Measurements from ENCODE around the gene TMEM273. TPM values are rescaled to one million over a fixed set of nuclear protein-coding genes. Genes with fewer than 3 reads are reported as not detected.

Gene TMEM273
- polyA plus RNA-seq, 1 of the 3 experiments (the other 2 are of a cell fraction) = not detected

GRCh38 chr10:49152037-49152436, 36.2 kb downstream of the TMEM273 start:
- H3K27me3 ChIP-seq (ENCODE audit: insufficient read depth) = no peaks in the 10 kb centered on the region
- no peak overlapping the region for H3K9ac ChIP-seq
- POLR2A ChIA-PET = no interaction called here
- no peak overlapping the region for H2AFZ ChIP-seq (ENCODE audit: low read depth)
- H3K4me2 ChIP-seq = no peak overlapping the region
- 32% methylated on average over 4 of the region's 4 CpGs for WGBS (ENCODE audit: low lambda C conversion rate)
- H3F3A ChIP-seq (replicated peaks; ENCODE audit: insufficient read depth) = no peaks in the 10 kb centered on the region
- H3K27ac ChIP-seq (ENCODE audit: low read depth in 2 of 2, low read length in 1 of 2) = peak overlapping the region in 1 of 2 experiments; percentile 99; a peak in 2 of 4 replicates
- H3K4me1 ChIP-seq (ENCODE audit: control insufficient read depth in 1 of 2, insufficient read depth in 2 of 2, low read depth in 1 of 2, low read length in 1 of 2) = peaks cover 0 to 38% of the 10 kb centered on the region in 2 experiments; a peak in 2 of 4 replicates
- H3K9me2 ChIP-seq = no peaks in the 10 kb centered on the region
- no peaks in the 10 kb centered on the region for H4K20me1 ChIP-seq (ENCODE audit: insufficient read depth)
- DNase-seq = no peak
- TF ChIP-seq, protein P1, sequence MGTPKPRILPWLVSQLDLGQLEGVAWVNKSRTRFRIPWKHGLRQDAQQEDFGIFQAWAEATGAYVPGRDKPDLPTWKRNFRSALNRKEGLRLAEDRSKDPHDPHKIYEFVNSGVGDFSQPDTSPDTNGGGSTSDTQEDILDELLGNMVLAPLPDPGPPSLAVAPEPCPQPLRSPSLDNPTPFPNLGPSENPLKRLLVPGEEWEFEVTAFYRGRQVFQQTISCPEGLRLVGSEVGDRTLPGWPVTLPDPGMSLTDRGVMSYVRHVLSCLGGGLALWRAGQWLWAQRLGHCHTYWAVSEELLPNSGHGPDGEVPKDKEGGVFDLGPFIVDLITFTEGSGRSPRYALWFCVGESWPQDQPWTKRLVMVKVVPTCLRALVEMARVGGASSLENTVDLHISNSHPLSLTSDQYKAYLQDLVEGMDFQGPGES (IDR thresholded peaks at IDR 0.05; ENCODE audit: low read depth, low read length) = no peak
- no peak for TF ChIP-seq NFIC (IDR thresholded peaks at IDR 0.05; ENCODE audit: borderline replicate concordance)
- no peak for TF ChIP-seq GABPA (IDR thresholded peaks at IDR 0.05; ENCODE audit: low read depth)
- TF ChIP-seq POLR2AphosphoS5 (IDR thresholded peaks at IDR 0.05; ENCODE audit: low read depth, low read length) = no peak
- TF ChIP-seq RXRA (IDR thresholded peaks at IDR 0.05; ENCODE audit: borderline replicate concordance, low read depth) = no peak
- no peak for TF ChIP-seq NRF1 (IDR thresholded peaks at IDR 0.05; ENCODE audit: low read depth, low read length)
- TF ChIP-seq FOXJ3 (CRISPR knock-in tag; IDR thresholded peaks at IDR 0.05) = no peak
- TF ChIP-seq EP300 (IDR thresholded peaks at IDR 0.05; ENCODE audit: borderline replicate concordance in 1 of 2, low read depth in 1 of 2, low read length in 1 of 2) = no peak
- TF ChIP-seq FOSL2 (IDR thresholded peaks at IDR 0.05; ENCODE audit: borderline replicate concordance, low read depth) = no peak
- CTCF ChIA-PET = interaction anchor here (0.8 to 1.5 kb wide), 2 partner anchors 9 to 496 kb away, joined by 3 to 5 read pairs; no protein-coding TSS in a partner anchor
- no peaks in the 10 kb centered on the region for H3K36me3 ChIP-seq (replicated peaks in 1 of 2; ENCODE audit: control insufficient read depth in 1 of 2, insufficient read depth in 2 of 2, low read length in 1 of 2)
- no peaks in the 10 kb centered on the region for H3K79me2 ChIP-seq (ENCODE audit: insufficient read depth)
- H3K4me3 ChIP-seq (ENCODE audit: low read depth in 2 of 2, low read length in 1 of 2) = no peak overlapping the region
- no peaks in the 10 kb centered on the region for H3K9me3 ChIP-seq

DNA sequence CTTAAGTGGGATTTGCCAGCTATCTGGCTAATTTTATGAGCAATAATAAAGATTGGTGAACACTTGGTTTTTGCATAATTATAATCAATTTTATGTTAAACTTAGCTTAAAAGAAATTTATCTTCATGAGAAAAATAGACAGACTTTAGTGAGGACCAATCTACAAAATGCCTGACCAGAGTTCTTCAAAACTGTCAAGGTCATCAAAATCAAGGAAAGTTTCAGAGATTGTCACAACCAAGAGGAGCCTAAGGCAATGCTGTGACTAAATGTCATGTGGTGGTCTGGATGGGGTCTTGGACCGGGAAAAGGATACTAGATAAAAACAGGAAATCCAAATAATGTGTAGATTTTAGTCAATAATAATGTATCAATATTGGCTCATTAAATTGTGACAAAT, 36.7 kb downstream of the TMEM273 start:
- POLR2A ChIA-PET = interaction anchor here (0.6 kb wide), 2 partner anchors 31 to 62 kb away, joined by 3 to 4 read pairs; no protein-coding TSS in a partner anchor
- Histone ChIP-seq H3K4me1 (ENCODE audit: control insufficient read depth in 1 of 2, insufficient read depth in 2 of 2, low read depth in 1 of 2, low read length in 1 of 2) (peaks cover 0 to 38% of the 10 kb centered on the region in 2 experiments; a peak in 2 of 4 replicates), H3K79me2 (ENCODE audit: insufficient read depth) (no peaks in the 10 kb centered on the region), H3K4me3 (ENCODE audit: low read depth in 2 of 2, low read length in 1 of 2) (no peak overlapping the region), H3K27ac (ENCODE audit: low read depth in 2 of 2, low read length in 1 of 2) (peak overlapping the region in 1 of 2 experiments; percentile 99; a peak in 2 of 4 replicates), H3K36me3 (replicated peaks in 1 of 2; ENCODE audit: control insufficient read depth in 1 of 2, insufficient read depth in 2 of 2, low read length in 1 of 2) (no peaks in the 10 kb centered on the region), H3K9me2 (no peaks in the 10 kb centered on the region), H3K27me3 (ENCODE audit: insufficient read depth) (no peaks in the 10 kb centered on the region), H3K4me2 (no peak overlapping the region), H3F3A (replicated peaks; ENCODE audit: insufficient read depth) (no peaks in the 10 kb centered on the region), H3K9ac (no peak overlapping the region), H4K20me1 (ENCODE audit: insufficient read depth) (no peaks in the 10 kb centered on the region), H2AFZ (ENCODE audit: low read depth) (no peak overlapping the region), H3K9me3 (no peaks in the 10 kb centered on the region)
- WGBS (ENCODE audit: low lambda C conversion rate) = 0% methylated on average over 1 of the region's 1 CpG
- CTCF ChIA-PET = interaction anchor here (0.9 to 2.0 kb wide), 8 partner anchors 8 to 495 kb away, joined by 3 to 7 read pairs (median 4); partner anchors contain the start of gene VSTM4
- 0 out of 2 replicates have a peak, but pooled peaks have one; percentile 7 for TF ChIP-seq MXI1 (IDR thresholded peaks at IDR 0.05; ENCODE audit: low read depth, low read length)
- TF ChIP-seq, protein P2, sequence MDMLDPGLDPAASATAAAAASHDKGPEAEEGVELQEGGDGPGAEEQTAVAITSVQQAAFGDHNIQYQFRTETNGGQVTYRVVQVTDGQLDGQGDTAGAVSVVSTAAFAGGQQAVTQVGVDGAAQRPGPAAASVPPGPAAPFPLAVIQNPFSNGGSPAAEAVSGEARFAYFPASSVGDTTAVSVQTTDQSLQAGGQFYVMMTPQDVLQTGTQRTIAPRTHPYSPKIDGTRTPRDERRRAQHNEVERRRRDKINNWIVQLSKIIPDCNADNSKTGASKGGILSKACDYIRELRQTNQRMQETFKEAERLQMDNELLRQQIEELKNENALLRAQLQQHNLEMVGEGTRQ (IDR thresholded peaks at IDR 0.05; ENCODE audit: borderline replicate concordance, low read depth, low read length) = no peak
- no peak for DNase-seq

Data from SK-N-SH (cell line).